Fibroblast of the aortic adventitia (primary cell): ENCODE measurements around the gene C2CD5. TPM values are rescaled to one million over a fixed set of nuclear protein-coding genes. Genes with fewer than 3 reads are reported as not detected.
"Not testable (repeated sequence)": the region's sequence is repeated elsewhere in the genome, so short reads cannot be mapped to it uniquely, and the experiment has no call there.

Source experiments
- DNase-seq: peaks from one replicate; pipeline ENCODE4 v3.0.0-alpha.2; 2010; ENCODE audit warnings: low read depth
- H3K4me3 ChIP-seq: 2 replicates; pipeline ENCODE4 v1.5.1; 2011; ENCODE audit warnings: low read depth, mild to moderate bottlenecking, control low read depth, low read length, moderate library complexity
- CTCF ChIP-seq: IDR thresholded peaks from 2 replicates; pipeline ENCODE4 v1.5.1; 2011; ENCODE audit warnings: mild to moderate bottlenecking, low read length, control low read depth, inconsistent platforms; ENCODE audit not compliant: insufficient read depth
- total RNA-seq: library from RNA; depleted of rRNA; stranded (reverse); fragments of >200 nt; gene quantifications from 2 replicates; pipeline ENCODE4 v1.2.3, GENCODE V29; 2012; ENCODE audit warnings: low replicate concordance

The C2CD5 gene
- total RNA-seq, 1 donor = 31.2 TPM

- no peak for DNase-seq
- TF ChIP-seq CTCF = no peak
- H3K4me3 ChIP-seq = no peak overlapping the region
Measured at GRCh38 chr12:22457085-22457484, 87.3 kb downstream of the C2CD5 start.

- DNase-seq = no peak
- no peak for TF ChIP-seq CTCF
- H3K4me3 ChIP-seq = no peak overlapping the region
Measured at GRCh38 chr12:22453511-22453910, 90.8 kb downstream of the C2CD5 start.

- no peak for DNase-seq
- TF ChIP-seq CTCF = no peak
- no peak overlapping the region for H3K4me3 ChIP-seq
Measured at GRCh38 chr12:22447223-22447622, 97.1 kb downstream of the C2CD5 start.

- DNase-seq, H3K4me3 ChIP-seq: not testable (repeated sequence)
Measured at GRCh38 chr12:22444317-22444665, 100.1 kb downstream of the C2CD5 start.

GRCh38 chr12:22443379-22444316, 100.7 kb downstream of the C2CD5 start:
- TF ChIP-seq CTCF = peak; percentile 79
- H3K4me3 ChIP-seq = no peak overlapping the region
- peak; percentile 85 for DNase-seq

- no peak for TF ChIP-seq CTCF
- H3K4me3 ChIP-seq = no peak overlapping the region
- DNase-seq = no peak
Measured at GRCh38 chr12:22437031-22437806, 107.1 kb downstream of the C2CD5 start.

GRCh38 chr12:22435583-22435982, 108.8 kb downstream of the C2CD5 start:
- TF ChIP-seq CTCF = no peak
- DNase-seq = no peak
- H3K4me3 ChIP-seq = no peak overlapping the region
